HPDE6-E6E7 (cell line): ENCODE data around the gene SKI.

Experiments
- DNase-seq: peaks from one replicate; pipeline ENCODE4 v3.0.0; 2011; ENCODE audit warnings: missing footprints; ENCODE audit errors: extremely low spot score

The SKI gene

DNA sequence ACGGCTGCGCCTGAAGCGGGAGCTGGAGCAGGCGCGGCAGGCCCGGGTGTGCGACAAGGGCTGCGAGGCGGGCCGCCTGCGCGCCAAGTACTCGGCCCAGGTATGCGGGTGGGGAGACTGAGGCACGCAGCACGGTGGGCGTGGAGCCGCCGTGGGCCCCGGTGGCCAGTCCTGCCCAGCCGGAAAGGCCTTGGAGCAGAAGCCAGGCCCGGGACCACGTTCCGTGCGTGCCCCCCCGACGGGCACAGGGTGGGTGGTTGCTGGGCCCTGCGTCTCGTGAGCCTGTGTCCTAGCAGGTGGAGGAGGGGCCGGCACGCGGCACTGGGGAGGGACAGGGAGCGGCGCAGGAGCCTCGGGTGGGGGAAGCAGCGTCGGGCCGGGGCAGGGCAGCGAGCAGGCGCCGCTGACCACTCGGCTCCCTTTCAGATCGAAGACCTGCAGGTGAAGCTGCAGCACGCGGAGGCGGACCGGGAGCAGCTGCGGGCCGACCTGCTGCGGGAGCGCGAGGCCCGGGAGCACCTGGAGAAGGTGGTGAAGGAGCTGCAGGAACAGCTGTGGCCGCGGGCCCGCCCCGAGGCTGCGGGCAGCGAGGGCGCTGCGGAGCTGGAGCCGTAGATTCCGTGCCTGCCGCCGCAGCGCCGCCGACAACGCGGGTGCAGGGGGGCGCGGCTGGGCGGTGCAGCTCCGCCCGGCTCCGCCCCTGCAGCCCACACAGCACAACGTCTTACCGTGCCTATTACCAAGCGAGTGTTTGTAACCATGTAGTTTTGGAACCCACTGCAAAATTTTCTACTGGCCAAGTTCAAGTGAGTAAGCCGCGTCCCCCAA is 78.2 kb downstream of the SKI start:
- DNase-seq = no peak

DNA sequence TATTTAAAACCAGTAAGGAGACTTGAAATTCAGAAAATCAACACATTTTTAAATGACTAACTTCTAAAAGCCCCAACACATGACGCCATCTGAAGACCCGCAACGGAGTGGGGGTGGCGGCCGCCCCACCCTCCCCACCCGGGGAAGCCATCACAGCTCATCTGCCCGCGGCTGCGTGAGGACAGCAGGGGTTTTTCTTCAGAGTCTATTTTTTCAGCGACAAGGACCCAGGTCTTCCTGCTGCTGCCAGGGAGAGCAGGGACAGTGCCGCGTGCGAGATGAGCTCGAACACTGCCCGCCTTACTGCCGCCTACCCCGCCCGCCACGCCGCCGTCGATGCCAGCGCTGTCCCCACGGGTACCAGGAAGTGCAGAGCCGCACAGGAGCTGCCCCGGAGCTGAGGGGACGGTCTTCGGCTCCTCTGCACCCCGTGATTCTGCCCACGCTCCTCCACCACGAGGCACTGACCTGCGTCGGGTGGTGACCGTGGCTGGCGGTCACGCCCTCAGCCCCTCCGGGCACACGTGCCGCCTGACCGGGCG is 79.0 kb downstream of the SKI start:
- no peak for DNase-seq

DNA sequence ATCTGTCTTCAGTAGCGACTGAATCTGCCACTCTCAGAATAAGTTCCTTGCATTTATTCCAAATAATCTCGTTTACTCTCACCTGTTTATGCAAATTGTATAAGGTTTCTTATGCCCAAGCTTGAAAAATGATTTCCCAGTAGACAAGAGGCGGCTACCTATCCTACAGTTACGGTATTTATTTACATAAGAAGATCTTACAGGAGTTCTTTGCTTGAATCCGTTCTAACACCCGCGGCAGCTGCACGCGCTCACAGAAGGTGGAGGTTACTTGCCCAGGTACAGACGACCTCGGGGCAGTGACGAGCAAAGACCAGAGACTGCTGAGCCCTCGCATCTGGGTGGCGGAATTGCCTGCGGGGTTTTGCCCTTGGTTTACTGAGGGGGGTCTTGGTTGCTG is 79.9 kb downstream of the SKI start:
- DNase-seq = no peak

DNA sequence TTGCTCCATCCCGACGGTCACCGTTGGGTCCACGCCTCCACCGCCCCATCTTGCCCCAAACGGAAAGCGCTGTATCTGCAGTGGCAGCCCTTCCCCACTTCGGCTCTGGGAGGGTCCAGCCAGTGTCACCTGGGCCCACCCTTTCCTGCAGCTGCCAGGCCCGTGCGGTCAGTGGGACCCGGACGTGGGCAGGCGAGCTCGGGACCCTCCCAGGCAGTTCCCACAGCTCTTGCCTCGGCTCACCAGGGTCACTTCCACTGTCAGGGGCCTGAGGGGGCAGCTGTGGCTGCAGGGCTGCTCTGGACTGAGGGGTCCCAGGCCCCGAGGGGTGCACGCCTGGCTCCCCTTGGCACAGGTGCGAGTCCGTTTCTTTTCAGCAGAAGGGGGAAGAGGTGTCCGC is 80.7 kb downstream of the SKI start:
- no peak for DNase-seq

DNA sequence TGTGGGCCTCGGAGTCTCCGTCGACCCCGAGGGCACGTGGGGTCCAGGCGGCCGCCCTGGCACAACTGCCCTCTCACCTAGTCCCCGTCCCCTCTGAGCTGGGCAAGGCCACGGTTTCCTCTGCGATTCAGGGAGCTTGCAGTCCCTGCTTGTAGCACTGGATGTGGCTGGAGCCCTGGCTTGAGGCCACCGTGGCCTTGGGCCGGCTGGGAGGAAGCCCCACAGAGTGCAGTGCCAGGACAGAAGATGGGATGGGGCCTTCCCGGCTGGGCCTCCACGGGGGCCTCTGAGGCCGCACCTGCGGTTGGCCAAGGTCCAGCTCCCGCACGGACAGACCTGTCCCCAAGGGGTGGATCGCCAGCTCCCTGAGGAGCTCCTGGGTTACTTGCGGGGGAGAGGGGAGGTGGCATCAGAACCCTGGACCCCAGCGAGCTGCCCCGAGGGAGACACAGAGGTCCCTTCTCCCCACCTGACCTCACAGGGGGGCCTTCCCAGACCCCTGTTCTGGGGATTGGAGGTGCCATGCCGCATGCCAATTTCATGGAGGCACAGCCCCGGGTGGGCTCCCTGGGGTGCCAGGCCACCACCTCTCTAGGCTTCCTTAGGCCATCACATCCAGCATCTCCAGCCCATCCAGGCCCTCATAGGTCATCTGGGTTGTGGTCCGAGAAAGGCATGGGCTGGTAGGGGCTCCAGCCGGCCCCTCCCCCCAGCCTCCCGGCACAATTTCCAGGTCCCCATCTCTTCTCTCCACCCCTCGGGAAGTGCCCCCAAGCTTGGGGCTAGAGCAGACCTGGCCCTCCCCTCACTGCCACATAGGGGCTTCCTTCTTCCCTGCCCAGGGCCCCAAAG is 82.4 kb downstream of the SKI start:
- DNase-seq = no peak

DNA sequence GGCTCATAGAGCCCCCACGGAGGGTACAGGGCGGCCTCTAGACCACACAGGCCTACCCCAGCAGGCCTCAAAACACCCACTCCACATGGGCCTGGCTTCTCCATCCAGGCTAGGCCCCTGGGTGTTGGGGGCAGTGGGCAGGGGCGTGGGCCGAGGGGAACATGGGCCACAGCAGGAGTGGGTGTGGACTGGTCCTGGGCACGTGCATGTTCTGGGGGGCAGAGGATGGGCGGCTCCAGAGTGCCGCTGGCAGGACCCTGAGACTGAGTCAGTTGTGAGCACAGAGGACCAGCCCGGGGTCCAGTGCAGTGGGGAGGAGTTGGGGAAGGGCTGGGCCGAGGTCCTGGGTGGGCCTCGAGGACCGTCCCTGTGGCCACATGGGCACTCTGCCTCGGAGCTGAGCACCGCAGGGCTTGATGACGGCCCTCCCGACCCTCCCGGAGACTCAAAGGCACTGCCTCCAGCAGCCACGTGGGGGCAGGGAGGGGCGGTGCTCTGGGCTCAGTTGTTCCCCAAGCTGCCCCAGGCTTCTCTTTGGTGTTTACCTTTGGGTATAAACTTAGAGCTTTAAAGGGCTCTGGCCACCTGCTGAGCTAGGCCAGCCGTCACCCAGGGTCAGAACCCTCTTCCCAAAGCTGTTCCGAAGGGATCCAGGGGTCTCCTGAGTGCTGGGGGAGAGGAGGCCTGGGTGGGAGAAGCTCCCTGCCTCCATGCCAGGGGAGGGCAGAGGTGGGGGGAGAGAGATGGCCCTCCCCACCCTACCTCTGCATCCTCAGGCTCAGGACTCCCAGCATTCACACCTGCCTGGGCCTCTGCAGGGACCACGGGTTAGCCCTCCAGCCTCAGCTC is 83.3 kb downstream of the SKI start:
- no peak for DNase-seq

DNA sequence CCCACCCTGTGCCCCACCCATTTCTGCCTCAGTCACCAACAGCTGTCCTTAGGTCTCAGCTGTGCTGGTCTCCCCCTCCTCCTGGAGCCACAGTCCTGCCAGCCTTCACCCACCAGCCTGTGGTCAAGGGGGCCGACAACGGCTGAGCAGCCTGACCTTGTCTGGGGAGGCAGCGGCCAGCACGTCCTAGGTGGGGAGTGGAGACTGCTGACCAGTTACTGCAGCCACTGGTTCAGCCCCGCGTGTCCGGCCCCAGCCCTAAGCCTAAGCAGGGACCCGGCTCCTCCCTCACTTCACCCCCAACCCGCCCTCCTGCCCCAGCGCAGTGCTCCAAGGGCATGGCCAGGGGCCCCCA is 84.0 kb downstream of the SKI start:
- no peak for DNase-seq

DNA sequence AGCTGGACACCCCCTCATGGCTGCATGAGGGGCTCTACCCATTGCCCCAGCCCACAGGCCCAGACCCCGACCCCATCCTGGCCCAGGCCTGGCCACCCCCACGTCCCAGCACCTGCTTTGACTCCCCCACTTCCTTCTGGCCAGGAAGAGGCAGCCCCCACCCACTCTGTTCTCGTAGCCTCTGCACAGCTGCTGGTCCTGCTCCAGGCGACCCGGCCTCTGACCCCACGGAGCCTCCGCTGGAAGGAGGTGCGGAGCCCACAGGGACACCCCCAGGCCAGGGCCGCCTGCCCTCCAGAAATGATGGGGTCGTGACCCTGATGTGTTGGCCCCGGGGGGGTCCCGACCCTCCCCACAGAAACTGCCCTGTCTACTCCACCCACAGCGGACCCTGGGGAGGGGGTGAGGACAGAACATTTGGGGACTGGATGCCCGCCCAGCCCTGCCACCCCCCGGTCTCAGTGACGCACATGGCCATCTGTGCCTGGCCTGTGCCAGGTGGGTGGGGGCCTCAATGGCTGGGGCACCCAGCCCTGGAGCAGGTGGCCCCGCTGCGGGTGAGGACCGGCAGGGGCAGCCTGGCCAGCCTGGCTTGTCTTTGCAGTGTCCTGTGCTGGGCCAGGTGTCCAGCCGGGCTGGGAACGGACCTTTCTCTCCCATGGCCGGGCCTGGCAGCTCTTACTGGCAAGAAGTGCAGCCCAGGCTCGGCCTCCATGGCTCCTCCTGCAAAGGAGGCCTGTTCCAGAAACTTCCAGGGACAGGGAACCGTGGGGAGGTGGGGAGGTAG is 84.6 kb downstream of the SKI start:
- no peak for DNase-seq

DNA sequence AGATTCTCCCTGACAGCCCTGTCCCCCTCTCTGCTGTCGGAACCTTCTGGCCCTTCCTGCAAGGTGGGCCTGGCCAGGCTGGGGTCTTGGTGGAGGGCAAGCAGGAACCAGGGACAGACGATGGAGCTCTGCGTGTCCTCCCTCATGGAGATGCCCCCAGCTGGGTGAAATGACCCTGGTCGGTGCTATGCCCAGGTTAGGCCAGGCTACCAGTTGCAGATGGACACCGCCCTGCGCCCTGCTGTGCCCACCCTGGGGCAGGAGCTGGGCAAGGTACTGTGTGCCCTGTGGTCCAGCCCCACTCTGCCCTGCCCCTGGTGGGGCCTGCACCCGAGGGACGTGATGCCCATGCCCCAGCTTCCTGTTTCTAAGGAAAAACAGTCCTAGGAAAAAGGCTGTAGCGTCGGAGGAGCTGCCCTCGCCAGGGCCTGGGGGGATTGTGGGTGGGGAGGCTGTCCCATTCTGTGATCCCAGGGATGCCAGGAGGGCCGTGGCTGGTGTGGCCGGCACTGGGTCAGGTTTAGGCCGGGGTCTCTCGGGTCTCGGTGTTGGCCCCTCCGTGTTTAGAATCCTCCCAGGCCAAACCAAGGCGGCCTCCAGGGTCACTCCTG is 85.6 kb downstream of the SKI start:
- no peak for DNase-seq

DNA sequence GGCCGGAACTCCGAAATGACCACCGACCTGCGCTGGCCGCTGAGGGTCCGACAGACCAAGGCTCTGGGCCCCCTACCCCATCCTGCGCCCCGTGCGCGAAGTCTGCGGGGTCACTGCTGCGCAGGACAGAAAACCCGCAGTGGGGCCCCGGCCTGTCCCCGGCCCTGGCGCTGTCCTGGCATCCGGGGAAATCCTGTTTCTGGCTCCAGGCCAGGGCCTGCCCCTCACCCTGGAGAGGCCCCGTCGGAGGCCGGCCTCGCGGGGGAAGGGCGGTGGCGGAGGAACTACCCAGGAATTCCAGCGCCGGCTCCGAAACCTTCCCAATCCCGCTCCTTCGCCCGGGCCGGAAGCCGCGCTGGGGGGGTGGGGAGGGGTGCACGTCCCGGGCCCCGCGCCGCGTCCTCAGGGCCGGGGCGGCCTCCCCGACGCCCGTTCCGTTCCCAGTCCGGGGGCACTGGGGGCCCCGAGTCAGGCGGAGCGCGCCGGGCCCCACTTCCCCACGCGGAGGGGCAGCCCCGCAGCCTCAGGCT is 86.2 kb downstream of the SKI start:
- DNase-seq = no peak

DNA sequence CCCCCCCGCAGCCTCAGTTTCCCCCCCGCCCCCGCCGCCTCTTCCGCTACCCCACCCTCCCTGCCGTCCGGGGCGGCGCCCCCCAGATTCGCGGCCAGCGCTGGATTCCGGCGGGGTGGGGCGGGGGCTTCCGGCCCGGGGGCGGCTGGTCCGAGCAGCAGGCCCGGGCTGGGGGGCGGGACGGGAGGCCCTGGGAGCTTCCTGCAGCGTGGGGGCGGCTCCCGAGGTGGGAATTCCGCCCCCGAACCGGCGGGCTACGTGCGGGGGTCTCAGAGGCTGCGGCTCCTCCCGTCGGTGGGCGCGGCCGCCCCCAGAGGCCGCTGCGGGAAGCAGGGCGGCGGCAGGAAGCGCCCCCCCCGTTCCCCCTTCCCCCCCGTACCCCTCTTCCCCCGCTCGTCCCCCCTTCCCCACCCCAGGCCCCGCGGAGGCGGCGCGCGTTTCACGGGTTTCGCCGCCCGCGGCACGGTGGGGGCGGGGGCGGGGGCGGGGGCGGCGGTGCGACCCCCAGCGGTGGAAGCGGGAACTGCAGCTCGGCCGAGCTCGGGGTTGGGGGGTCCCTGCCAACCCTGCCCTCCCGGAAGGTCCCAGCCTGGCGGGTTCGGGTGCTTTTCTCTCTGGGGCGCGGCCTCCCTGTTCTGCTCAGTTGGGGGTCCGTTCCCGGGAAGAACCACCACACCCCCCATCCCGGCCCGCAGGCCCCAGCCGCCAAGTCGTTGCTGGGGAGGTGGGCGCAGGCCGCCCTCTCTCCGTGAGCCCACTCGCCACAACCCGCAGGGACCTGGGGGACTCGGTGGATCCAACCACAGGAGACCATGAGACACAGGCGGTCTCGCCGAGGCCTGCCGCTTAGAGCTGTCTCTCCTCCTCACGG is 86.9 kb downstream of the SKI start:
- no peak for DNase-seq

DNA sequence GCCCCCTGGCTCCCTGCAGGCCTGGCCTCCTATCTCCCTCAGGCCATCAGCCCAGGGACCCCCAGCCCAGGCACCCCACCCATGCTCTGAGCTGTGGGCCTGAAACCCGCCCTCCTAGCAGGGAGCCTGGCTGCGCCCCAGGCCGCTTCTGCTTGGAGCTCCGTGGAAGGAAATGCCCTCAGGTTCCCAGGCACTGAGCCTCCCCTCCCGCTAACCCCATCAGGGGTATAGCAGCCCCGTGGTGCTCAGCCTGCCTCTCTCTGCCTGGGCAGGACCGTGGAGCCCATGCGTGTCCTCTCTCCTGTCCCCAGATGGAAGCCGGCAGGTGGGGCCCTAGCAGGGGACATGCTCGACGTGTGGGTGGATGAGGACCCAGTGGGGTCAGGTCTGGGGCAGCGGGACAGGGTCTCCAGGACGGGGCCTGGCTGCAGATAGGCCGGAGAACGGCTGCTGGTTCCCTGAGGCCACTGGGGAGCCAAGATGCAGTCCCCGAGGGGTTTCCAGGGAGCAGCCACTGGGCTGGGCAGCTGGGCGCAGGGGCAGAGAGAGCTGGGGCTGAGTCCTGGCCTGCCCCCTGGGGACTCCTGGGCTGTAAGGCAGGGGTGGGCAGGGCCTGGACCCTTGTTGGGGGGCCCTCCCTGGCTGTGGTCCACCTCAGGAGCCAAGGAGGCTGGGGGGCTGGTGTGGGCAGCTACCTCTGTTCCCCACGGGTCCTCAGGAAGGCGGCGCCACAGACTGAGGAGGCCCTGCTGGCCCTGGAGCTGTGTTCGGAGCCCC is 87.7 kb downstream of the SKI start:
- no peak for DNase-seq

DNA sequence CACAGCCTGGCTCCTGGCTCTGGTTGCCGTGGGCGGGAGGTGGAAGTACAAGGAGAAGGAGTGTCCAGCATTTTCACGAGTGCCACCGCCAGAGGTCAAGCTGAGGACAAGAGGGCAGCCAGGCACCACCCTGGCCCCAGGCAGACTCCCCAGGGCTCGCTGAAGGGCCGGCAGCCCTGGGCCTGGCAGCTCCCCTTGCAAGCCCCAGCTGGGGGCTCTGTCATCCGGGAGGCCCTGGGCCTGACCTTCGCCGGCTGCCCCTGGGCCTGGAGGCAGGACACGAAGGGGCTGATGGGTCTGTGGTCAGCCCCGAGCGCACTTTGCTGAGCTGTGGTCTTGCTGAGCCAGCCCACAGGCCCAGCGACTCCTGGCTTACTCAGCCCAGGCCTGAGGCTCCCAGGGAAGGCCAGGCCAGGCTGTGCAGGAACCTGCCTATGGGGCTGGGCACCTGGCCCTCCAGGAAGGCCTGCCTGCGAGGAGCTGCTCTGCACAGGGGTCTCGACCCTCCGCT is 88.4 kb downstream of the SKI start:
- DNase-seq = no peak

DNA sequence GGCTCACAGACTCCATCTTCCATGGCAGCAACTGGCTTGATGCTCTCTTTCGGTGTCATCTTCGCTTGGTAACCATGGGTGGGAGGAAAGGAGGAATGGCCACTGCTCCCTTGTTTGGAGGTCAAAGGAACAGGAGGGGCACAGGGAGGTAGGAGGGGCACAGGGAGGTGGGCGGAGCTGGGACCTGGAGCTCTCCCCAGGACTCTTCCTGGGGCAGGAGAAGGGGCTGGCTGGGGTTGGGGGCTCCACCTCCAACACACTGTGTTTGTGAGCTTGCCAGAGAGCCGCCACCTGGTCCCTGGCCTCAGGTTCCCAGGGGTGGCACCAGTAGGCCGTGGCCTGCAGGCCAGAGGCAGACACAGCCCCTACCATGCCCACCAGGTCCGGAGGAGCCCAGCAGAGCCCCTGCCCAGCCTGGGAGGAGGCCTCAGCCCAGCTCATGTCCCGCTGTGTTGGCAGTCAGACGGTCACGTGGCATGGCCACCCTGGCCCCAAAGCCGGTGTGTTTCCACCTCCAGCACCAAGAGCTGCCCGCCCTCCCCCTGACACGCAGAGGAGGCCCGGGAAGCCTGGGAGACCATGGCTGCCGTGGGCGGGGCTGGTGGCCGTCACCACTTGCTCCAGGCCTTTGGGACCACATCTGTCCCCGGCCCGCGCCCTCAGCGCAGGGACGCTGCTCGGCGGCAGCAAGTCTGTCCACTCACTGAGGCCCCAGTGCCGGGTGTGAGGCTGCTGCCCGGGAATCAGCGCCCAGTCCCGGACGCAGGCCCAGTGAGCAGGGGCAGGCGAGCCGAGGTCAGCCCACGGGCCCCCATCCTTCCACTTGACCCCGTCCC is 89.3 kb downstream of the SKI start:
- DNase-seq = no peak

DNA sequence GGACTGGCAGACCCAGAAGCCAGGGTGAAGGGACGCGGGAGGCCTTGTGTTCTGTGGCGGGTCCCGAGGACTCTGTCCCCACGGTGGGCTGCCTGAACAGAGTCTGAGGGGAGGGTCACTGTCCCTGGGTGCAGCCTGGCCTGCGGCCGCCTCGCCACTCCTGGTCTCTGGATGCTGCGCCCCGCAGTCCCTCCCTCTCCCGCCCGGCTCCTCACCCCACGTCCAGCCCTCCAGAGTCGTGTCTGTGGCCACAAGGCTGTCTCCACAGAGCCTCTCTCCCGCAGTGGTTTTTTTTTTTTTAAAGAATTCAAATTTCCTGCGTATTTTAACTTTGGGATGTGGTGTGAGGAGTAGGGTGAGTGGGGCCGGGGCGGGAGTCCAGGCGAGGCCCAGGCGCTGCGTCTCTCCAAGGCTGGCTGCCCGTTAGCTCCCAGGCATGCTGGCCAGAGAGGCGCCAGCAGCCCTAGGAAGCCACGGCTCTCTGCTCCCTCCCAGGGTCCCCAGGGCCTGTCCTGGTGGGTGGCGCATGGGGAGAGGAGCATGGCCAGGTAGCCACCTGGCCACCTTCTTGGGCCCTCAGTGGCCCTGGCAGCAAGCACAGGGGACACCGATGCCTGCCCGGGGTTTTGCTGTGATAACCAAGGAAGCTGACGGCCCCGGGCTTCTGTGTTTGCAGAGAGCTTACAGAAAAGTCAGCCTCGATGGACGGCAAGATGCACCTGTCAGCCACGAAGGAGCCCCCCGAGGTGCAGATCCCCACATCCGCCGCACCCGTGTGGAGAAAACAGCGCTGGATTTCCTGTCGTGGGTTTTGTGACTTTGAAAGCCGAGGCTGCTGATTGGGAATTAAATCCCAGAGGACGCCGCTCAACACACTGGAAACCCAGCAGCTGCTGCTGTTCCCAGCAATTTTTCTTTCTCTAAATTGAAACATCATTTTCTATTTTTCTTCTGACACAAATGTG is 90.5 kb downstream of the SKI start:
- no peak for DNase-seq

DNA sequence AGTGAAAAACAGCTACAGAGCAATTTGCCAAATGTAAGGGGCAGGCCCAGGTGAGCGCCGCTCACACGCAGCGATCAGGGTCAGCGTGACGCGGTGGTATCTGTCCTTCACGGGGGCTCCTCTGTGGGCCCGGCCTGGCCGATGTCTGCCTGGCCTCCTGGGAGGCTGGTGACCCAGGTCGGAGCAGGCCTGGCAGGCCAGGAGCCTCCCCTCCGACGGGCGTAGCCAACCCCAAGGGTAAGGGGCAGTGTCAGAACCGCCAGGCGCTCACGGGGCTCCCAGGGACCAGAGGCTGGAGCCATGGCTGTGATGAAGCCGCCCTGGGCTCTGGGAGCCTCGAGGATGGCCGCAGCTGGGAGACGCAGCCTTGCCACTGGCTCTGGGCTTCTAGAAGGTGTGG is 91.2 kb downstream of the SKI start:
- no peak for DNase-seq
